Fibroblast of lung (primary cell): ENCODE data around the gene NOL3. TPM values are rescaled to one million over a fixed set of nuclear protein-coding genes. Genes with fewer than 3 reads are reported as not detected.

Experiments
- DNase-seq, 2 donors: peaks; one replicate each; pipeline versions ENCODE4 v3.0.0 to v3.0.0-alpha.2; 2010; ENCODE audit warnings: low read depth in 2 of 2
- H2AFZ ChIP-seq: 2 replicates; pipeline ENCODE4 v1.5.1; 2012; ENCODE audit warnings: low read length, control low read depth, inconsistent platforms
- H3K27ac ChIP-seq: 2 replicates; pipeline ENCODE4 v1.5.1; 2011; ENCODE audit warnings: low read length, control low read depth; ENCODE audit not compliant: insufficient read depth
- H3K27me3 ChIP-seq: 2 replicates; pipeline ENCODE4 v1.5.1; 2011; ENCODE audit warnings: mild to moderate bottlenecking, low read length; ENCODE audit not compliant: control insufficient read depth, insufficient read depth
- H3K36me3 ChIP-seq: 2 replicates; pipeline ENCODE4 v1.5.1; 2011; ENCODE audit warnings: low read length; ENCODE audit not compliant: control insufficient read depth, insufficient read depth
- H3K4me1 ChIP-seq: 2 replicates; pipeline ENCODE4 v1.5.1; 2011; ENCODE audit warnings: low read length; ENCODE audit not compliant: control insufficient read depth, insufficient read depth; ENCODE audit errors: extremely low read depth
- H3K4me2 ChIP-seq: 2 replicates; pipeline ENCODE4 v1.5.1; 2011; ENCODE audit warnings: low read length, control low read depth; ENCODE audit not compliant: insufficient read depth; ENCODE audit errors: extremely low read depth
- H3K4me3 ChIP-seq, 4 experiments: fragments of 200-600 bp in 1 of 4; sonication (generic) in 1 of 4; replicated peaks in 1 of 4; 2 replicates each; pipeline ENCODE4 v1.5.1; 2011 to 2016; ENCODE audit warnings: low read length in 4 of 4, low read depth in 3 of 4, mild to moderate bottlenecking in 3 of 4, control low read depth in 2 of 4, inconsistent platforms in 1 of 4, mixed read lengths in 1 of 4; ENCODE audit not compliant: insufficient read depth in 1 of 4; ENCODE audit errors: control extremely low read depth in 1 of 4
- H3K79me2 ChIP-seq: 2 replicates; pipeline ENCODE4 v1.5.1; 2012; ENCODE audit warnings: mild to moderate bottlenecking, low read length, inconsistent platforms; ENCODE audit not compliant: control insufficient read depth, insufficient read depth
- H3K9ac ChIP-seq: 2 replicates; pipeline ENCODE4 v1.5.1; 2011; ENCODE audit warnings: mild to moderate bottlenecking, low read length, control low read depth; ENCODE audit not compliant: insufficient read depth
- H3K9me3 ChIP-seq: 2 replicates; pipeline ENCODE4 v1.5.1; 2012; ENCODE audit warnings: low read depth, low read length; ENCODE audit not compliant: control insufficient read depth, insufficient read depth
- H4K20me1 ChIP-seq: 2 replicates; pipeline ENCODE4 v1.5.1; 2011; ENCODE audit warnings: low read length; ENCODE audit not compliant: control insufficient read depth, insufficient read depth; ENCODE audit errors: extremely low read depth
- EZH2 ChIP-seq: IDR thresholded peaks from 2 replicates; pipeline ENCODE4 v1.5.1; 2012; ENCODE audit warnings: low read length, control low read depth, mild to moderate bottlenecking; ENCODE audit errors: missing control alignments
- polyA plus RNA-seq, 2 donors: library from polyadenylated mRNA; depleted of rRNA in 1 of 2; stranded (reverse) in 1 of 2; unstranded in 1 of 2; fragments of >200 nt; gene quantifications; 2 replicates each; pipeline ENCODE4 v1.2.1, GENCODE V29; 2011 to 2012; ENCODE audit warnings: missing spikeins in 1 of 2
- total RNA-seq: library from RNA; depleted of rRNA; stranded (reverse); fragments of >200 nt; gene quantifications from 2 replicates; pipeline ENCODE4 v1.2.1, GENCODE V29; 2014
- TF ChIP-seq, protein P1 (sequence below), 2 donors: IDR thresholded peaks in 1 of 2; conservative IDR thresholded peaks in 1 of 2; 1 replicate in 1 of 2; 2 replicates in 1 of 2; pipeline ENCODE4 v1.5.1; 2011 to 2012; ENCODE audit warnings: low read length in 2 of 2, control low read depth in 1 of 2, inconsistent platforms in 1 of 2, low read depth in 1 of 2, mild to moderate bottlenecking in 1 of 2

The NOL3 gene
- total and polyA plus RNA-seq, 2 donors (not counting 1 experiment from before 2014, with no cell fraction given): 8.0 to 23.3 TPM

DNA sequence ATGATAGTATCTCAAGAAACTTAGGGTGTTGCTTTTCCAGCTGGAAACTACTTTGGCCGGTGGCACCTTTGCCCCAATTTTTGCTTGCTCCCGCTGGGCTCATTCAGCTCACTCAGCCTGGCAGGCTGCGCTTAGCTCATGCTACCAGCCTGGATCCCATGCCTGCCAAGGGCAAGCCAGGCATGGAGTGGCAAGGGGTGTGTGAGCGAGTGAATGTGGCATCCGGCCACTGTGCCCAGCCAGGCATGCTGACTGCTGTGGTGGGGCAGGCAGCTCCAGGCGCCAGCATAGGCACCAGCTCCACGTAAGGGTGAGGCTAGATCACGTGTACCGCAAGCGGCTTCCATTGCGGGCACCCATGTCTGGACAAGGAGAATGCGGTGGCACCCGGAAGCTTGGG lies 28.9 kb upstream of the NOL3 start:
- H4K20me1 ChIP-seq: no peaks in the 10 kb centered on the region
- H3K4me3 ChIP-seq: no peak overlapping the region
- no peak overlapping the region for H2AFZ ChIP-seq
- no peaks in the 10 kb centered on the region for H3K4me1 ChIP-seq
- no peaks in the 10 kb centered on the region for H3K27me3 ChIP-seq
- peaks cover 20% of the 10 kb centered on the region for H3K36me3 ChIP-seq
- no peak overlapping the region for H3K27ac ChIP-seq
- DNase-seq: no peak
- H3K79me2 ChIP-seq: no peaks in the 10 kb centered on the region
- H3K9ac ChIP-seq: no peak overlapping the region
- H3K9me3 ChIP-seq: no peaks in the 10 kb centered on the region
- no peak for TF ChIP-seq EZH2
- TF ChIP-seq, protein P1, sequence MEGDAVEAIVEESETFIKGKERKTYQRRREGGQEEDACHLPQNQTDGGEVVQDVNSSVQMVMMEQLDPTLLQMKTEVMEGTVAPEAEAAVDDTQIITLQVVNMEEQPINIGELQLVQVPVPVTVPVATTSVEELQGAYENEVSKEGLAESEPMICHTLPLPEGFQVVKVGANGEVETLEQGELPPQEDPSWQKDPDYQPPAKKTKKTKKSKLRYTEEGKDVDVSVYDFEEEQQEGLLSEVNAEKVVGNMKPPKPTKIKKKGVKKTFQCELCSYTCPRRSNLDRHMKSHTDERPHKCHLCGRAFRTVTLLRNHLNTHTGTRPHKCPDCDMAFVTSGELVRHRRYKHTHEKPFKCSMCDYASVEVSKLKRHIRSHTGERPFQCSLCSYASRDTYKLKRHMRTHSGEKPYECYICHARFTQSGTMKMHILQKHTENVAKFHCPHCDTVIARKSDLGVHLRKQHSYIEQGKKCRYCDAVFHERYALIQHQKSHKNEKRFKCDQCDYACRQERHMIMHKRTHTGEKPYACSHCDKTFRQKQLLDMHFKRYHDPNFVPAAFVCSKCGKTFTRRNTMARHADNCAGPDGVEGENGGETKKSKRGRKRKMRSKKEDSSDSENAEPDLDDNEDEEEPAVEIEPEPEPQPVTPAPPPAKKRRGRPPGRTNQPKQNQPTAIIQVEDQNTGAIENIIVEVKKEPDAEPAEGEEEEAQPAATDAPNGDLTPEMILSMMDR (conservative IDR thresholded peaks at IDR 0.05 in 1 of 2, IDR thresholded peaks at IDR 0.05 in 1 of 2; ENCODE audit: low read depth in 1 of 2, low read length in 2 of 2): no peak
- H3K4me2 ChIP-seq: no peak overlapping the region

DNA sequence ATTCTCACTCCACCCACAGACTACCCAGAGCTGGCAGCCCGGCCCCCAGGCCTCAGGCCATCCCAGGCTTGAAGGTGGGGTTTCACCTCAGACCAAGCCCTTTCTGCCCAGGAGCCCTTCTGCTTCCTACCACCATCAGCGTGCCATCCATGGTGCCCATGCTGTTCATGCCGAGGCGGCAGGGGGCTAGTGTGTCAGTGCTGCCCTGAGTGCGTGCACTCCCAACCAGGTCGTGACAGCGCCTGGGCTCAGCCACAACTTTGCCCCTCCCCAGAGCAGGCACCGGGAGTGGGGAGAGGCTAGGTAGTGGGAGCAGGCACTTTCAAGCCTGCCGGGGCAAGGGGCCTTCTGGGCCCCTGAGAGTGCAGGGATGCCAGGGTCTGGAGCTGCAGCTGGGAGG lies 28.0 kb upstream of the NOL3 start:
- DNase-seq: no peak
- TF ChIP-seq EZH2: no peak
- TF ChIP-seq, protein P1 (conservative IDR thresholded peaks at IDR 0.05 in 1 of 2, IDR thresholded peaks at IDR 0.05 in 1 of 2; ENCODE audit: low read depth in 1 of 2, low read length in 2 of 2): no peak
- H3K4me2 ChIP-seq: no peak overlapping the region
- H3K4me3 ChIP-seq: no peak overlapping the region
- H4K20me1 ChIP-seq: no peaks in the 10 kb centered on the region
- H3K9me3 ChIP-seq: no peaks in the 10 kb centered on the region
- H3K27ac ChIP-seq: no peak overlapping the region
- H3K79me2 ChIP-seq: no peaks in the 10 kb centered on the region
- no peak overlapping the region for H2AFZ ChIP-seq
- peaks cover 26% of the 10 kb centered on the region for H3K36me3 ChIP-seq
- no peak overlapping the region for H3K9ac ChIP-seq
- no peaks in the 10 kb centered on the region for H3K4me1 ChIP-seq
- no peaks in the 10 kb centered on the region for H3K27me3 ChIP-seq

DNA sequence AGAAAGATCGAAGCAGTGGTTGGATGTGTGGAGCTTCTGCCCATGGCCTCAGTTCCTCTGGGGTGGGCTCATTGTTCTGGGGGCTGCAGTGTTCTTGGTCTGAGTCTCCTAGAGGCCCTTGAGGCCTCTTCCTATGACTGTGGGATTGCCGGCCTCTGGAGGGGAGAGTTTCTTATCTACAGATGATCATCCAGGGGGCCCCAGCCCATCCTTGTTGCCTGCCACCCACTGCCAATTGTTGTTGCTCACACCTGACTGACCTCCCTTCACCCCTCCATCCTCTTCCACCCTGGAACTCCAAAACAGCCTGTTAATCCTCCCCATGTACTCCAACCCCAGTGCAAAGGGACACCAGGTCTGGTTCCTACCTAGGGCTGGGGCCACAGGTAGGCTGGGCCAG lies 25.4 kb upstream of the NOL3 start:
- no peaks in the 10 kb centered on the region for H3K79me2 ChIP-seq

More for the DNA sequence above, 25.4 kb upstream of the NOL3 start:
- Histone ChIP-seq H3K4me2 (no peak overlapping the region), H3K4me3 (no peak overlapping the region), H4K20me1 (no peaks in the 10 kb centered on the region), H3K9ac (no peak overlapping the region), H3K4me1 (no peaks in the 10 kb centered on the region), H3K27me3 (no peaks in the 10 kb centered on the region), H3K36me3 (peaks cover 31% of the 10 kb centered on the region), H3K9me3 (no peaks in the 10 kb centered on the region), H3K27ac (no peak overlapping the region), H2AFZ (no peak overlapping the region)
- TF ChIP-seq, protein P1 (conservative IDR thresholded peaks at IDR 0.05 in 1 of 2, IDR thresholded peaks at IDR 0.05 in 1 of 2; ENCODE audit: low read depth in 1 of 2, low read length in 2 of 2): no peak
- no peak for TF ChIP-seq EZH2
- DNase-seq: no peak
